Loucy (cell line): Measurements from ENCODE around the gene NDUFS6.

Experiments
- H2AFZ ChIP-seq: fragments of 200-600 bp; sonication (generic); 2 replicates; pipeline ENCODE4 v1.6.0; 2016; ENCODE audit warnings: antibody characterized with exemption, mild to moderate bottlenecking, low read length, moderate library complexity
- H3F3A ChIP-seq: fragments of 200-600 bp; 2 replicates; pipeline ENCODE4 v1.6.0; 2016; ENCODE audit warnings: antibody characterized with exemption, low read depth, mild to moderate bottlenecking
- H3K27me3 ChIP-seq: fragments of 200-600 bp; sonication (generic); 2 replicates; pipeline ENCODE4 v1.6.1; 2014; ENCODE audit warnings: low read length, mild to moderate bottlenecking; ENCODE audit not compliant: insufficient read depth, poor library complexity, severe bottlenecking
- H3K36me3 ChIP-seq: fragments of 200-600 bp; sonication (generic); 2 replicates; pipeline ENCODE4 v1.6.1; 2016; ENCODE audit warnings: low read length; ENCODE audit not compliant: insufficient read depth
- H3K4me1 ChIP-seq: fragments of 200-600 bp; sonication (generic); 2 replicates; pipeline ENCODE4 v1.5.1; 2014; ENCODE audit warnings: low read length, mild to moderate bottlenecking; ENCODE audit not compliant: insufficient read depth, poor library complexity, severe bottlenecking
- H3K4me2 ChIP-seq: fragments of 200-600 bp; sonication (generic); 2 replicates; pipeline ENCODE4 v1.6.0; 2014; ENCODE audit warnings: antibody characterized with exemption, low read length, low read depth, mild to moderate bottlenecking; ENCODE audit not compliant: poor library complexity, severe bottlenecking
- H3K4me3 ChIP-seq: fragments of 200-600 bp; sonication (generic); 2 replicates; pipeline ENCODE4 v1.5.1; 2014; ENCODE audit warnings: low read length, mild to moderate bottlenecking, mixed read lengths; ENCODE audit not compliant: poor library complexity, severe bottlenecking
- H3K79me2 ChIP-seq: fragments of 200-600 bp; sonication (generic); 2 replicates; pipeline ENCODE4 v1.6.1; 2014; ENCODE audit warnings: low read length; ENCODE audit not compliant: insufficient read depth
- H3K9ac ChIP-seq: fragments of 200-600 bp; sonication (generic); 2 replicates; pipeline ENCODE4 v1.6.0; 2014; ENCODE audit warnings: mild to moderate bottlenecking, low read depth, low read length, moderate library complexity; ENCODE audit not compliant: poor library complexity, severe bottlenecking
- H3K9me2 ChIP-seq: fragments of 200-600 bp; sonication (generic); replicated peaks from 2 replicates; pipeline ENCODE4 v1.6.1; 2016; ENCODE audit warnings: low read depth, low read length, mixed read lengths
- H3K9me3 ChIP-seq: fragments of 200-600 bp; sonication (generic); 2 replicates; pipeline ENCODE4 v1.6.1; 2014; ENCODE audit warnings: mild to moderate bottlenecking, antibody characterized with exemption, low read length, low read depth; ENCODE audit not compliant: insufficient read depth
- H4K20me1 ChIP-seq: fragments of 200-600 bp; sonication (generic); 2 replicates; pipeline ENCODE4 v1.6.0; 2014; ENCODE audit warnings: antibody characterized with exemption, low read length, mild to moderate bottlenecking; ENCODE audit not compliant: insufficient read depth, poor library complexity, severe bottlenecking
- EZH2phosphoT487 ChIP-seq: fragments of 200-600 bp; IDR thresholded peaks from 2 replicates; pipeline ENCODE4 v1.6.1; 2018; ENCODE audit warnings: antibody characterized with exemption, mild to moderate bottlenecking, moderate library complexity, borderline replicate concordance
- TF ChIP-seq, protein P1 (sequence below): fragments of 200-600 bp; sonication (generic); conservative IDR thresholded peaks from 2 replicates; pipeline ENCODE4 v1.5.1; 2014; ENCODE audit warnings: mild to moderate bottlenecking, antibody characterized with exemption, low read length

NDUFS6 gene

DNA sequence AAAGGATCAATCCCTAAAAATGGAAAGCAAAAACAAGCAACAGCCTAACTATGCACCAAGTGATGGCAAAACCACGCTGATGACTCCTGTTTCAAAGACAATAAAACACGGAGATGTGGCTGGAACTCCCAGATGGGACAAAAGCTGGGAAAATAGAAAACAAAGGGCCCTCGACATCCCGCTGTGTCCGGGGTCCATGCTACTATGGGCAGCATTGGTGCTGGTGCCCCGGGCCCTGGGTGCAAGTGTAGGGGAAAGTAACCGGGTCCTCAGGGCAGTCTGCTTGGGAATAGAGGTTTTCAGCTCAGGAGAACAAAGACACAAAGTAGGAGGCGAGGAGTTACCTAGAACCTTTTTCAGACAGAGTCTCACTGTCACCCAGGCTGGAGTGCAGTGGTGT, 47.7 kb upstream of the NDUFS6 start:
- Histone ChIP-seq H3K9me2 (no peaks in the 10 kb centered on the region), H3K79me2 (no peaks in the 10 kb centered on the region), H4K20me1 (no peaks in the 10 kb centered on the region), H3K9ac (no peak overlapping the region), H3K4me2 (no peak overlapping the region), H3K4me3 (no peak overlapping the region), H3K4me1 (no peaks in the 10 kb centered on the region), H3K27me3 (no peaks in the 10 kb centered on the region), H3K36me3 (no peaks in the 10 kb centered on the region), H3F3A (no peaks in the 10 kb centered on the region), H3K9me3 (no peaks in the 10 kb centered on the region), H2AFZ (no peak overlapping the region)
- TF ChIP-seq, protein P1, sequence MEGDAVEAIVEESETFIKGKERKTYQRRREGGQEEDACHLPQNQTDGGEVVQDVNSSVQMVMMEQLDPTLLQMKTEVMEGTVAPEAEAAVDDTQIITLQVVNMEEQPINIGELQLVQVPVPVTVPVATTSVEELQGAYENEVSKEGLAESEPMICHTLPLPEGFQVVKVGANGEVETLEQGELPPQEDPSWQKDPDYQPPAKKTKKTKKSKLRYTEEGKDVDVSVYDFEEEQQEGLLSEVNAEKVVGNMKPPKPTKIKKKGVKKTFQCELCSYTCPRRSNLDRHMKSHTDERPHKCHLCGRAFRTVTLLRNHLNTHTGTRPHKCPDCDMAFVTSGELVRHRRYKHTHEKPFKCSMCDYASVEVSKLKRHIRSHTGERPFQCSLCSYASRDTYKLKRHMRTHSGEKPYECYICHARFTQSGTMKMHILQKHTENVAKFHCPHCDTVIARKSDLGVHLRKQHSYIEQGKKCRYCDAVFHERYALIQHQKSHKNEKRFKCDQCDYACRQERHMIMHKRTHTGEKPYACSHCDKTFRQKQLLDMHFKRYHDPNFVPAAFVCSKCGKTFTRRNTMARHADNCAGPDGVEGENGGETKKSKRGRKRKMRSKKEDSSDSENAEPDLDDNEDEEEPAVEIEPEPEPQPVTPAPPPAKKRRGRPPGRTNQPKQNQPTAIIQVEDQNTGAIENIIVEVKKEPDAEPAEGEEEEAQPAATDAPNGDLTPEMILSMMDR: no peak
- TF ChIP-seq EZH2phosphoT487: no peak

DNA sequence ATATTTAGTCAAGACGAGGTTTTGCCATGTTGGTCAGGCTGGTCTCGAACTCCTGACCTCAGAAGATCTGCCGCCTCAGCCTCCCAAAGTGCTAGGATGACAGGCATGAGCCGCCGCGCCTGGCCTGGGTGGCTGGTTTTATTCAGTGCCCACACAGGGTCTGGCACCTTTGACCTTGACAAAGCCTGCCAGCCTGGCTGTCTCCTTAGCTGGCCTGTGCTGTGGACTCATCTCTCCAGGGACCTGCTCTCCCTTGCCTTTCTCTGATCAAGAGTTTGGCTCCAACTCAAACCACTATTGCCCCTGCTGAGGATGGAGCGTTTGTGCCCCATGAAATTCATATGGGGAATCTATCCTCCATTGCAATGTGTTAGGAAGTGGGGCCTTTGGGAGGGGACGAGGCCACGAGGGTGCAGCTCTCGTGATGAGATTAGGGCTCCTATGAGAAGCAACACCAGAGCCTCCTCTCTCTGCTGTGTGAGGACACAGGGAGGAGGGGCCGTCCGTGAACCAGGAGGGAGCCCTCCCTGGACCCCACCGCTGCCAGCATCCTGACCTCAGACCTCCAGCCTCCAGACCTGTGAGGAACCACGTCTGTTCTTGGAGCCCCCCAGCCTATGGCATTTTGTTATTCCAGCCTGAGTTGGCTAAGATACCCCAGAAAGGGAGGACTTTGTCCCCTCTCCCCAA, 46.5 kb upstream of the NDUFS6 start:
- Histone ChIP-seq H3K36me3 (no peaks in the 10 kb centered on the region), H3K27me3 (no peaks in the 10 kb centered on the region), H3K4me3 (no peak overlapping the region), H3K4me1 (no peaks in the 10 kb centered on the region), H3F3A (no peaks in the 10 kb centered on the region), H3K9ac (no peak overlapping the region), H3K9me3 (no peaks in the 10 kb centered on the region), H3K9me2 (no peaks in the 10 kb centered on the region), H2AFZ (no peak overlapping the region), H3K4me2 (no peak overlapping the region), H3K79me2 (no peaks in the 10 kb centered on the region), H4K20me1 (no peaks in the 10 kb centered on the region)
- TF ChIP-seq, protein P1: no peak
- no peak for TF ChIP-seq EZH2phosphoT487

DNA sequence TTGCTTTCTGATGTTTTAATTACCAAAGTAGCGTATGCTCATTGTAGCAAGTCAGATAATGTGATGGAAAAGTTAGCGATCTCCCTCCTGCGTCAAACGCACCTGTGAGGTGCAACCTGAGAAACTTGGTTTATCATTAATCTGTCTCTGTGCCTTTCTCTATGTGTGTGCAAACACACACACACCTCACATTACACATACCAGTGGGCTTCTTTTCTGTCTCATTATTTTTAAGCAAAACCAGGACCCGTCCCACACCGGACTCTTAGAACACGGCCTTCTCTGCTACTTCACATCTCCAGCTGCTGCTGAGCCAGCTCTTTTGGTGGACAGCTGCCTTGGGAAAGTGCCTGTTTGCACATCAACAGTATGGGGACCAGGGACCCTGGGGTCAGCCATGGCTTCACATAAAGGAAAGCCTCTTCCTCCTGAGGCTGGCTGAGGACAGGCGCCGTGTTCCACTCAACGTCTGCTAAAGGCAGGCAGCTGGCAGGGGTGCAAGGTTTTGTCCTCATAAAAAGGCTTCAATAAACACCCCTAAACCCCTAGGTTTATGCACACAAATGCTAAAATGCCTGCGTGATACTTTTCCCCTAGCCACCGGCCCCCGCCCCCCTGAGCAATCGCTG, 45.8 kb upstream of the NDUFS6 start:
- TF ChIP-seq, protein P1: no peak
- TF ChIP-seq EZH2phosphoT487: no peak
- Histone ChIP-seq H3F3A (no peaks in the 10 kb centered on the region), H3K4me1 (no peaks in the 10 kb centered on the region), H3K79me2 (no peaks in the 10 kb centered on the region), H2AFZ (no peak overlapping the region), H3K9ac (no peak overlapping the region), H3K9me2 (no peaks in the 10 kb centered on the region), H3K4me2 (no peak overlapping the region), H3K4me3 (no peak overlapping the region), H3K9me3 (no peaks in the 10 kb centered on the region), H4K20me1 (no peaks in the 10 kb centered on the region), H3K27me3 (no peaks in the 10 kb centered on the region), H3K36me3 (no peaks in the 10 kb centered on the region)
